GM12864 (cell line): ENCODE results near the gene BEST1.

Experiments
- DNase-seq: peaks from one replicate; pipeline ENCODE4 v3.0.0-alpha.2; 2011; ENCODE audit warnings: low read depth
- H3K4me3 ChIP-seq: 2 replicates; pipeline ENCODE4 v1.5.1; 2011; ENCODE audit warnings: mild to moderate bottlenecking, low read depth, low read length, control low read depth
- TF ChIP-seq, protein P1 (sequence below): IDR thresholded peaks from 2 replicates; pipeline ENCODE4 v1.5.1; 2011; ENCODE audit warnings: low read depth, mild to moderate bottlenecking, moderate library complexity, low read length, control low read depth, inconsistent platforms; ENCODE audit errors: missing control alignments

BEST1 gene

GRCh38 chr11:61905801-61906521 is 44.2 kb upstream of the BEST1 start:
- TF ChIP-seq, protein P1, sequence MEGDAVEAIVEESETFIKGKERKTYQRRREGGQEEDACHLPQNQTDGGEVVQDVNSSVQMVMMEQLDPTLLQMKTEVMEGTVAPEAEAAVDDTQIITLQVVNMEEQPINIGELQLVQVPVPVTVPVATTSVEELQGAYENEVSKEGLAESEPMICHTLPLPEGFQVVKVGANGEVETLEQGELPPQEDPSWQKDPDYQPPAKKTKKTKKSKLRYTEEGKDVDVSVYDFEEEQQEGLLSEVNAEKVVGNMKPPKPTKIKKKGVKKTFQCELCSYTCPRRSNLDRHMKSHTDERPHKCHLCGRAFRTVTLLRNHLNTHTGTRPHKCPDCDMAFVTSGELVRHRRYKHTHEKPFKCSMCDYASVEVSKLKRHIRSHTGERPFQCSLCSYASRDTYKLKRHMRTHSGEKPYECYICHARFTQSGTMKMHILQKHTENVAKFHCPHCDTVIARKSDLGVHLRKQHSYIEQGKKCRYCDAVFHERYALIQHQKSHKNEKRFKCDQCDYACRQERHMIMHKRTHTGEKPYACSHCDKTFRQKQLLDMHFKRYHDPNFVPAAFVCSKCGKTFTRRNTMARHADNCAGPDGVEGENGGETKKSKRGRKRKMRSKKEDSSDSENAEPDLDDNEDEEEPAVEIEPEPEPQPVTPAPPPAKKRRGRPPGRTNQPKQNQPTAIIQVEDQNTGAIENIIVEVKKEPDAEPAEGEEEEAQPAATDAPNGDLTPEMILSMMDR = no peak
- no peak for DNase-seq
- no peak overlapping the region for H3K4me3 ChIP-seq

DNA sequence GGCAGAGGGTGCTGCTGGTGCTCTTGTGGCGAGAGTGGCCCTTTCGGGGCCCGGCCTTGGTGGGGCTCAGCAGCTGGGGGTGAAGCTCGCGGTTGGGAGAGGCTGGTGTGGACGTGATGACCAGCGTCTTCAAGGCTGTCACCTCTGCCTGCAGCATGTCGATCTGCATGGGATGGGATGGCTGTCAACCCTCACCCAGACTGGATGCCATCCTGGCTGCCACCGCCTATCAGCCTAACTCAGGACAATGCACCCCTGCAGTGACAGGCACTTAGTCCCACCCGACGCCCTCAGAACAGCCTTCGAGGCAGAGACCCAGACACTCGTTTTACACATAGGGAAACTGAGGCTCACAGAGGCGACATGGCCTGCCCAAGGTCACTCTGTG is 43.6 kb upstream of the BEST1 start:
- TF ChIP-seq, protein P1 = no peak
- no peak overlapping the region for H3K4me3 ChIP-seq
- no peak for DNase-seq

- no peak for DNase-seq
- H3K4me3 ChIP-seq = no peak overlapping the region
- TF ChIP-seq, protein P1 = no peak
Measured at GRCh38 chr11:61907282-61907681, 42.9 kb upstream of the BEST1 start.

GRCh38 chr11:61907871-61908729 is 42.1 kb upstream of the BEST1 start:
- DNase-seq = no peak
- TF ChIP-seq, protein P1 = no peak
- no peak overlapping the region for H3K4me3 ChIP-seq

- TF ChIP-seq, protein P1 = no peak
- DNase-seq = no peak
- no peak overlapping the region for H3K4me3 ChIP-seq
Measured at GRCh38 chr11:61908730-61909316, 41.3 kb upstream of the BEST1 start.

- H3K4me3 ChIP-seq = no peak overlapping the region
- TF ChIP-seq, protein P1 = no peak
Measured at GRCh38 chr11:61910187-61911127, 39.7 kb upstream of the BEST1 start.

More at GRCh38 chr11:61910187-61911127, 39.7 kb upstream of the BEST1 start:
- no peak for DNase-seq
